Panc1 (cell line): Measurements from ENCODE around the gene CTDSP1. TPM values are rescaled to one million over a fixed set of nuclear protein-coding genes. Genes with fewer than 3 reads are reported as not detected.

Experiments used
- ATAC-seq: fragments of 200-7000 bp; cut with Tn5 transposase; 2 replicates; pipeline ENCODE4 v1.9.1; 2020; ENCODE audit warnings: mild to moderate bottlenecking, moderate library complexity
- BruUV-seq: library from RNA; stranded (reverse); fragments of 400-500 nt; replicated peaks from 2 replicates; lab custom pipeline; 2021; lab: Mats Ljungman, UMichigan
- CTCF ChIA-PET: fragments of 300-600 bp; sonication (Branson Sonifier 250); formaldehyde crosslinking; loops from one replicate; lab custom pipeline; 2022; ENCODE audit warnings: antibody characterized with exemption; lab: Charles Lee
- POLR2A ChIA-PET: fragments of 300-600 bp; sonication (Branson Sonifier 250); formaldehyde crosslinking; loops from one replicate; lab custom pipeline; 2022; ENCODE audit warnings: antibody characterized with exemption; lab: Charles Lee
- DNase-seq: peaks from one replicate; pipeline ENCODE4 v3.0.0-alpha.2; 2010; ENCODE audit warnings: low read depth, low spot score
- H3K27ac ChIP-seq: 2 replicates; pipeline ENCODE4 v1.5.1; 2011; ENCODE audit warnings: mild to moderate bottlenecking, low read length, inconsistent platforms
- H3K27me3 ChIP-seq: fragments of 200-500 bp; sonication (Bioruptor generic); 2 replicates; pipeline ENCODE4 v1.6.0; 2014; ENCODE audit warnings: low read length, inconsistent platforms; ENCODE audit not compliant: control insufficient read depth, insufficient read depth
- H3K36me3 ChIP-seq: fragments of 200-500 bp; sonication (Bioruptor generic); 2 replicates; pipeline ENCODE4 v1.5.1; 2014; ENCODE audit warnings: inconsistent platforms, mild to moderate bottlenecking, low read length, moderate library complexity; ENCODE audit not compliant: control insufficient read depth, insufficient read depth
- H3K4me1 ChIP-seq: 2 replicates; pipeline ENCODE4 v1.5.1; 2011; ENCODE audit warnings: inconsistent platforms, mild to moderate bottlenecking, low read length, moderate library complexity; ENCODE audit not compliant: control insufficient read depth, insufficient read depth
- H3K4me3 ChIP-seq, 2 experiments: 2 replicates each; pipeline ENCODE4 v1.5.1; 2011 to 2012; ENCODE audit warnings: low read depth in 2 of 2, low read length in 2 of 2, mild to moderate bottlenecking in 2 of 2, inconsistent platforms in 1 of 2, moderate library complexity in 1 of 2
- H3K9me3 ChIP-seq: fragments of 200-500 bp; sonication (Bioruptor generic); 2 replicates; pipeline ENCODE4 v1.5.1; 2014; ENCODE audit warnings: low read depth, mild to moderate bottlenecking, inconsistent platforms, low read length, moderate library complexity; ENCODE audit not compliant: control insufficient read depth, insufficient read depth
- CTCF ChIP-seq: fragments of 450-650 bp; IDR thresholded peaks from 2 replicates; pipeline ENCODE4 v1.5.1; 2017; ENCODE audit warnings: mild to moderate bottlenecking
- POLR2AphosphoS5 ChIP-seq: IDR thresholded peaks from 2 replicates; pipeline ENCODE4 v1.6.1; 2012; ENCODE audit warnings: mild to moderate bottlenecking, low read depth, low read length, moderate library complexity
- REST ChIP-seq, 2 experiments: IDR thresholded peaks; 2 replicates each; pipeline ENCODE4 v1.6.1; 2011 to 2012; ENCODE audit warnings: low read depth in 2 of 2, control low read depth in 1 of 2, low read length in 1 of 2, mild to moderate bottlenecking in 1 of 2, moderate library complexity in 1 of 2; ENCODE audit not compliant: insufficient read depth in 1 of 2
- SIN3A ChIP-seq: IDR thresholded peaks from 2 replicates; pipeline ENCODE4 v1.6.1; 2012; ENCODE audit warnings: low read depth, mild to moderate bottlenecking, low read length, moderate library complexity, borderline replicate concordance; ENCODE audit not compliant: insufficient read depth
- TCF7L2 ChIP-seq: IDR thresholded peaks from 2 replicates; pipeline ENCODE4 v1.6.1; 2011; ENCODE audit warnings: mild to moderate bottlenecking, low read depth, low read length, inconsistent platforms
- in situ Hi-C: cut with HindIII; loops from 2 replicates; pipeline ENCODE4 v1.10.0; 2016; ENCODE audit warnings: low sequenced_read_pairs, low pct_unique_long_range_greater_than_20kb
- intact Hi-C: fragments of 100-400 bp; cut with micrococcal nuclease; formaldehyde crosslinking; loops from one replicate; pipeline ENCODE4 v1.10.0; 2022; ENCODE audit not compliant: unreplicated experiment
- total RNA-seq: library from RNA; stranded (reverse); gene quantifications from one replicate; pipeline ENCODE4 v1.2.1, GENCODE V29; 2021; ENCODE audit not compliant: unreplicated experiment

CTDSP1 gene
- total RNA-seq, 1 experiment from 2014 or later, result 128 TPM

- BruUV-seq, result no TSS peak
- H3K9me3 ChIP-seq, result no peaks in the 10 kb centered on the region
- no peak overlapping the region for H3K27ac ChIP-seq
- intact Hi-C loops, result no loop called here
- ChIA-PET POLR2A (no interaction called here), CTCF (no interaction called here)
- H3K4me3 ChIP-seq, result no peak overlapping the region
- in situ Hi-C loops, result no loop called here
- H3K4me1 ChIP-seq, result no peaks in the 10 kb centered on the region
- TF ChIP-seq SIN3A (no peak), POLR2AphosphoS5 (no peak), REST (IDR thresholded peaks at IDR 0.05; ENCODE audit: insufficient read depth in 1 of 2, low read depth in 2 of 2, low read length in 1 of 2) (no peak), CTCF (no peak)
- H3K27me3 ChIP-seq, result no peaks in the 10 kb centered on the region
- ATAC-seq, result no peak
- H3K36me3 ChIP-seq, result no peaks in the 10 kb centered on the region
- no peak for DNase-seq
These were observed 30.4 kb downstream of the CTDSP1 start for GRCh38 chr2:218429911-218430692.

GRCh38 chr2:218430721-218431120 is 31.1 kb downstream of the CTDSP1 start:
- Histone ChIP-seq H3K27me3 (no peaks in the 10 kb centered on the region), H3K27ac (no peak overlapping the region), H3K36me3 (no peaks in the 10 kb centered on the region), H3K9me3 (no peaks in the 10 kb centered on the region), H3K4me1 (no peaks in the 10 kb centered on the region), H3K4me3 (no peak overlapping the region)
- intact Hi-C loops, result no loop called here
- ATAC-seq, result no peak
- in situ Hi-C loops, result no loop called here
- CTCF ChIA-PET, result no interaction called here
- DNase-seq, result no peak
- no peak for TF ChIP-seq CTCF
- no peak for TF ChIP-seq SIN3A
- no peak for TF ChIP-seq REST (IDR thresholded peaks at IDR 0.05; ENCODE audit: insufficient read depth in 1 of 2, low read depth in 2 of 2, low read length in 1 of 2)
- no peak for TF ChIP-seq TCF7L2
- no peak for TF ChIP-seq POLR2AphosphoS5
- BruUV-seq, result no TSS peak
- POLR2A ChIA-PET, result no interaction called here
